NCI-H1417 treated with DMSO at 0.1 percent for 48 hours (cell line): ENCODE data around the gene PRR22.

Source experiments
- DNase-seq: peaks from one replicate; lab custom pipeline; 2025; lab: John Stamatoyannopoulos, UW

Gene PRR22

DNA sequence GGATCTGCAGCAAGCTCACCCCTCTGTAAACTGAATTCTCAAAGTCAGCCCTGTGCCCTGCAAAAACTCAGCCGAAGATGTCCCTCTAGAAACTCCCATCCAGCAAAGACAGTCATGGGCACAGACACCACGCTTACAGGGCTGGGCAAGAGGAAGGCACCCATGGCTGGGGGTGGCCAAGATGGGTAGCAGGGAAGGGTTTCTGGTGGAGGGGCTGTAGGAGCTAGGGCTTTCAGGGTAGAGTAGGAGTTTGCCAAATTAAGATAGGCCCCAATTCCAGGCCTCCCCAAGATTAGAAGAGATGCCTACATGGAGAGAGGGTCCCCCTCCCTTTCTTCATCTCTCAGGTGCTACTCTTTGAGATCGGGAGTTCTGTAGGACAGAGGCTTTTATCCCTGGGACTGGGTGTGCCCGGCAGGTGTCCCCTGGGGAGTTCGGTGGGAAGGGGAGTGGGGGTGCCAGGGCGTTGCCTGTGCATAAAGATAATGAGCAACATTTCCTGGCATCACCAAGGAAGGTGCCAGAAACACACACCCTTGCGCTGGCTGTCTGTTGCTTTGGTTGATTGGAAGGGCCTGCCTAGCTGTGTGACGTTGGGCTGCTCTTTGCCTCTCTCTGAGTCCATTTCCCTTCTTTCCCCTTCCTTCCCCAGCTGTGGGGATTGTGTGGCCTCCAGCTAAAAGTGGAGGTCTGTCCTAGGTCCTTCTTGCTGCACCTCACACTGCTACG is 29.7 kb upstream of the PRR22 start:
- DNase-seq: no peak

DNA sequence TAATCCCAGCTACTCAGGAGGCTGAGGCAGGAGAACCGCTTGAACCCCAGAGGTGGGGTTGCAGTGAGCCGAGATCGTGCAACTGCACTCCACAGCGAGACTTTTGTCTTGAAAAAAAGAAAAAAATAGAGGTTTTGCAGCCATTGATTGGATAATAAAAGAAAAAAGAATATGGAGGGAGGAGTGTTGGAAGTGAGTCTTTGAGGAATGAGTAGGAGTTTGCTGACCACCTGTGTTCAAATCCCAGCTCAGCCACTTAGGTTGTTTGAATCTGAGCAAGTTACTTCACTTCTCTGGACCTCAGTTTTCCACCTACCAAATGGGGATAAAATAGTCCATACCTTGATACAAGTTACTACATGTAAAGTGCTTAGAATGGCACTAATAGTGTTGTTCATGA is 26.6 kb upstream of the PRR22 start:
- DNase-seq: no peak

DNA sequence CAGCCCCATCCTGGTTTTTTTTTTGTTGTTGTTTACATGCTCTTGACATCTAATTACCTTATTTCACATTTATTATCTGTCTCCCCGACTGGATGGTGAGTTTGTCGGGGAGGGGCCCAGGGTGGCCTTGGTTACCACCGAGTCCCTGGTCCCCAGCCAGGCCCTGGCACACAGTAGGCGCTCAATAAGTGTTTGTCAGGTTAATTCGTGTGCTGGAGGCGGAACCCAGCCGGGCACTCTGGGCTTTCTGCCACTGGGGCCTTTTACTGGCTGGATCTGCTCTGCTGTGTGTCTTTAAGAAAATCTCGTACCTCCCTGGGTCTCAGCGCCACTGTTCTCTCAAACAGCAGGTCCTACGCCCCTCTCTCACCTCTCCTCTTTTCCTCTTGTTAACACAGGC is 24.9 kb upstream of the PRR22 start:
- no peak for DNase-seq

DNA sequence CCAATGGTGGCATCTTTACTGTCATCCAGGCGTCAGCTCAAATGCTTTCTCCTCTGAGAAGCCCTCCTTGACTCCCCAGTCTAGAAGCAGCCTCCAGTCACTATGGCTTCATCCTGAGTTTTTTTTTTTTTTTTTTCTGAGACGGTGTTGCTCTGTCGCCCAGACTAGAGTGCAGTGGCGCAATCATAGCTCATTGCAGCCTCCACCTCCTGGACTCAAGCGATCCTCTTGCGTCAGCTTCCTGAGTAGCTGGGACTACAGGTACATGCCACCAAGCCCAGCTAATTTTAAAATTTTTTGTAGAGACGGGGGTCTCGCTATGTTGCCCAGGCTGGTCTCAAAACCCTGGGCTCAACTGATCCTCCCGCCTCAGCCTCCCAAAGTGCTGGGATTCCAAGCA is 24.5 kb upstream of the PRR22 start:
- DNase-seq: no peak

DNA sequence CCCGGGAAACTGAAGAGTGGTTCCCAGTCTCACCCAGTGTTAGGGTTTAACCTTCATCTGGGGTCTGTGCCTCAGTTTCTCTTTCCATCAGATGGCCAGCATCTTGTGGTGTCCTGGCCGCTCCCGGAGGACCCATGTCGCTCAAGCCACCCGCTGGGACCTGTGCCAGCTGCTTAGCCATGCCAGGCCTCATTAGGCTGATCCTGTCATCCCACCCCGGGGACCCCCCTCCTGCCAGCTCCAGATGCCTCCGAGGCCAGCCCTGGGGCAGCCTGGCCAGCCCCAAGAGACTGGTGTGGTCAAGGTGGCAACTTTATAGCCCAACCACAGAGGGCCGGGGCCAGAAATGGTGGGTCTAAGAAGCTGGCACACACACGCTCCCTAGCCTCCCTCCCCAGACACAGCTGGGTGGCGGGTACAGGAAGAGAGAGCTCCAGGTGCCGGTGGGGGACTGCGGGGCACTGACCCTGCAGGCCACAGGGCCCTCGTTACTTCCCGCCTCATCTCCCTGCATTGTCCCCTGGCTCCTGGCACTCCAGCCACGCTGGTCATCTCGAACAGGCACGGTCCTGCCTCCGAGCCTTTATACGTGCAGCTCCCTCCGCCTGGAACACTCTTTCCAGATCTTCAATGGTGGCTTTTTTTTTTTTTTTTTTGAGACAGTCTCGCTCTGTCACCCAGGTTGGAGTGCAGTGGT is 23.7 kb upstream of the PRR22 start:
- no peak for DNase-seq

DNA sequence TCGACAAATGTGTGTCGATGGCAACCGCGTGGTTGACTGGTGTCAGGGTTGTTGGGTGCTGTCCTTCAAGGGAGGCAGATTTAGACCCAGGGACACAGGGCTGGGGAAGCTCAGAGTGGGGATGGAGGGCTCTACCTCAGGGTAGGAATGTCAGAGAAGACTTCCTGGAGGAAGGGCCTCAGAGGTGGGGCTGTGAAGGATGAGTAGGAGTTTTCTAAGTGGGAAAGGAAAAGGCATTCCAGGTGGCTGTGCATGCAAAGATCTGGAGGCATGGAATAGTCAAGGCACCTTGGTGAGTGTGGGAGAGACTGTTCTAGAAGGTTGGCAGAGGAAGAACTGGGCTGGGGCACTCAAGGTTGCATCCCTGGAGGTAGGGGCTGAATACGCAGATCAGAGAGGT is 22.4 kb upstream of the PRR22 start:
- DNase-seq: no peak

DNA sequence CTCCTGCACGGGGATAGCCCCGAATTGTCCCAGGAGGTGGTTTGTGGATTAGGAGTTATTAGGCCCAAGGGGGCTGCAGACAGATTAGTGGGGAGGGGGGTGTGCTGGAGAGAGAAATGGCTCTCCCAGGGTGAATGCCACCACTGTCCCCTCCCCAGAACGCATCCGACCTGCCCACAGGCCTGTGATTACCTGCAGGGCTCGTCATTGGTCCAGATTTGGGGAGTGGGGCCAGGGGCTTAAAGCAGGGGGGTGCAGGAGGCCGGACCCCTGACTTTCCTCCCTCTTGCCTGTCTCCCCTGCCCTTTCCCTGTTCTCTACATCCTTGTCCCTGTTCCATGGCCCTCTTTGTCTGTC is 21.6 kb upstream of the PRR22 start:
- DNase-seq: no peak

DNA sequence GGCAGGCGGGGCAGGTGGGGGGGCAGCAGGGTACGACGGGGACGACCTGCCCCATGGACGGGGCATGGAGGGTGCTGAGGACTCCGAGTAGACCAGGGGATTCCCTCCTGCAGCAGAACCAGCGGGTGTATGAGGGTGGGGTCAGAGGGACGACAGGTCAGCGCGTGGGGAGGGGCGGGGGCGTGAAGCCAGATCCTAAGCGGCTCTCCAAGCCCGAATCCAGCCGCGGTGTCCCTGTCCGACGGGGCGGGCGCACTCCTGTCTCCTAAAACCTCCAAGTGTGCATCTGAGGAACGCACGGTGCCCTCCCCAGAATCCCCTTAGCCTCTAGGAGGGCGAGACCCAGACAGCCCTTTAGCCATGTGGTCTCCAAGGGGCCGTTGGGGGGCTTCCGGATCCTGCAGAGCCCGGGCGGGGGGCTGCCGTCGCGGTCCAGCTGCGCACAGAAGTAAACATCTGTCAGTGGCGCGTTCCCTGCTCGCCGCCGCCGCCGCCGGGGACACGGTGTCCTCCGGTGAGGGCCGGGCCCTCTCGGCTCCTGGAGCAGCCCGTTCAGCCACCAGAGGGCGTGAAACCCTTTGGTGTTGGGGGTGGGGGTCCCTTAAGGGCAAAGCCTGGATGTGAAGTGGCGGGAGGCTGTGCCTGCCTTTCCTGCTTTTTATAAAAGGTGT is 21.1 kb upstream of the PRR22 start:
- DNase-seq: no peak

DNA sequence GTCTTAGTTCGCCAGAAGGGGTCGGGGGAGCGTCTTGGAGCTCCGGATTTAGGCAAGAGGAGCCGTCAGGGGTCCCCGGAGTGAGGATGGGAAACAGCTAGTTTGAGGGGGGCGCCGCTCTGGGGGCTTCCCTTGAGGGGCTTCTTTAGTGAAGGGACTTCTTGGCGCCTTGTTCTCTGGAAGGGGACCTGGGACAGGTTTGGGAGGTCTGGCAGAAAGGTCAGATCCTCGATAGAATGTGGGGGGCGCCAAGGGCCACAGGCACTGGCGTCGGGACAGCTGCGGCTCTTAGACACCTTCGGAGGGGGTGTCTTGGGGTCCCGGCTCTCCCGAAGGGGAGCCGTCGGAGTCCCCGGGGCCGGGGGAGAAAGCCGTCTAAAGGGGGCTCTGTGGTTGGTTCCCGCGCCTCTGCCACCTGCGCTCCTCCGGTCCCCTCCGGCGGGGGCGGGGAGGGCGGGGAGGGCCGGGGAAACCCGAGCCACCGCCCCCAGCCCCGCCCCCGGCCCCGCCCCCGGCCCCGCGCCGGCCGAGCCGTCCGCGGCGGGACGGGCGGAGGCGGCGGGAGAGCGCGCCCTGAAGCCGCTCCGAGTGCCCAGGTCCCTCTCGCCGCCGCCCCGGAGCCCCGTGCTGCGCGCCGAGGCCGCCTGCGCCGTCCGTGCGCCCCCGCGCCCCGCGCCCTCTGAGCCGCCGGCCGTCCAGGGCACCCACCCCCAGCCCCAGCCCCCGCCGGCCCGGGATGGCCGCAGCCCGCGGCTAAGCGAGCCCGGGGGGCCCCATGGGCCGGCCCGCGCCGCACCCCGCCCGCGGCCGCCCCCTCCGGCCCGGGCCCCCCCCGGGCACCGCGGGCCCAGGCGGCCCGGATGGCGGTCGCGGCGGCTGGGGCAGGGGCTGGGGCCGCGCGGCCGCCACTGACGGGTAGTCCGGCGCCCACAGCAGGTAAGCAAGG is 20.2 kb upstream of the PRR22 start, which contains the start of gene NRTN:
NRTN (plus strand) TSS at position 552 of the 946 bp plus-strand sequence. CDS start 19,099 bp downstream, outside the sequence.
- no peak for DNase-seq

DNA sequence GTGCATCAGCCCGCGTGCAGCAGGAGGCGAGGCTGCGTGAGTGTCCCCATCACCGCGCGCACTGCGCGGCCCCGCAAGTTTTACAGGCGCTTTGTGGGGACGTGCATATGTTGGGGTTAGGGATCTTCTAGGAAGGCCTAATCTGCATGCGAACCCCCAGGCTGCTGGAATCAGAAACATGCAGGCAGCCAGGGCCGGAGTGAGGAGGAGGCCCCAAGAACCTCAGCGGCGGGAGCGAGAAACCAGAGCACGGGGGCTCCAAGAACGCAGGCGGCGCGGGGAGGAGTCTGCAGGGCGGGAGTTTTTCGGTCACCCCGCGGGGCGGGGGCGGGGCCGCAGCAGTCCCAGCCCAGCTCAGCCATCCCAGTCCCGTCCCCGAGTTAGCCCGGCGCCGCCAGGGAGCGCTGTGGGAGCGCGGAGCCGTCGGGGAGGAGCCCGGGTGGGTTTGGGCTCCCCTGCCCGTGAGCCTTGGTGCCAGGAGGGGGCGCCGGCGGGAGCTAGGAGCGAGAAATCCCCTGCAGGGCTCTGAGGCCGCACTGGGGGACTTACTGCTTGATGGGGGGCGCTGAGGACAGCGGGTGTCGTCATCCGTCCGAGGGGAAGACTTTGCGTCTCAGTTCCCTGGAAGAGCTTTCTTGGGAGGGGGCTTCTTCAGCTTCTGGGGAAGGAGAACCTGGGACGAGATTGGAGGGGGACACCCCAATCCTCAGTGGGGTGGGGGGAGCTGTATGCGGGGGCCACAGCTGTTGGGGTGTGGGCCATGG is 19.4 kb upstream of the PRR22 start:
- peak; percentile 33 for DNase-seq

DNA sequence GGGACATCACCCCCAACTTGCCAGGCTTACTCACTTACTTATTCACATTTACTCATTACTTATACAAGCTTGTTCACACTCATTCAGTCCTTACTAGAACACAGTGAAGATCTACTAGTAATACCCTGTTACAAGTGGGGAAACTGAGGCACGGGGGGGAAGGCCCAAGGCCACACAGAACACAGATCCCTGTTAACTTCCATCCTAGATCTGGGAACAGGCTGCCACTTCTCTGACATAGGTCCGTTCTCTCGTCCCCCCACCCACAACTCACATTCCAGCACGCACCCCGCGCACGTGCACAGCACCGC is 18.9 kb upstream of the PRR22 start:
- DNase-seq: no peak

DNA sequence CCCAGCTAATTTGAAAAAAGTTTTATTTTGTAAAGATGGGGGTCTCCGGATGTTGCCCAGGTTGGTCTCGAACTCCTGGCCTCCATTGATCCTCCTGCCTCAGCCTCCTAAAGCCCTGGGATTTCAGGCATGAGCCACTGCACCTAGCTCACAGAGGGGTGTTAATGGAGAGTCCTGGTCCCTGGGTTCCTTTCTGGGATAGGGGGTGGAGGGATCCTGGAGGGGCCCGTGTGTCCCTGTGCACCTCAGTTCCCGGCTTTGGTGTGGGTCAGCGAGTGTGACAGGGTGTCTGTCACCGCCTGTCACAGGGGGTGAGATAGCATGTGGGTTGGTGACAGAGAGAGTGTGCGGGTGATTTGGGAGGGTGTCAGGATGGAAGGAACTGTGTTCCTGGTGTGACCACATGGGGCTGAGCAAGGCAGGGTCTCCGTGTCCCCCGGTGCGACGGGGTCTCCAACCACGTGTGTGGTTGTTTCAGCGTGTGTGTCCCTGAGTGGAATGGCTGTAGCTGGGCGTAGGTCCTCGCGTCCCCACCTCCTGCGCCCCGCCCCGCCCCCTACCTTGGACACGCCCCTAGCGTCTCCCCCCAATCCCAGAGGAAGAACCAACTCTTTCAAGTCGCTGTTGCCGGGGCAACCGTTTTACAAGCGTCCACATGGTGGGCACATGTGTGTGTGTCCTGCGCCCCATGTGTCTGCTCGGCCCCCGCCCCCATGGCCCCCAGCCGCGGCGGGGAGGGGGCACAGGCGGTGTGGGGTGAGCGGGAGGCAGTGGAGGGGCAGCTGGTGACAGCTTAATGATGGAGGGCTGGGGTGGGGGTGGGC is 17.5 kb upstream of the PRR22 start:
- DNase-seq: no peak

DNA sequence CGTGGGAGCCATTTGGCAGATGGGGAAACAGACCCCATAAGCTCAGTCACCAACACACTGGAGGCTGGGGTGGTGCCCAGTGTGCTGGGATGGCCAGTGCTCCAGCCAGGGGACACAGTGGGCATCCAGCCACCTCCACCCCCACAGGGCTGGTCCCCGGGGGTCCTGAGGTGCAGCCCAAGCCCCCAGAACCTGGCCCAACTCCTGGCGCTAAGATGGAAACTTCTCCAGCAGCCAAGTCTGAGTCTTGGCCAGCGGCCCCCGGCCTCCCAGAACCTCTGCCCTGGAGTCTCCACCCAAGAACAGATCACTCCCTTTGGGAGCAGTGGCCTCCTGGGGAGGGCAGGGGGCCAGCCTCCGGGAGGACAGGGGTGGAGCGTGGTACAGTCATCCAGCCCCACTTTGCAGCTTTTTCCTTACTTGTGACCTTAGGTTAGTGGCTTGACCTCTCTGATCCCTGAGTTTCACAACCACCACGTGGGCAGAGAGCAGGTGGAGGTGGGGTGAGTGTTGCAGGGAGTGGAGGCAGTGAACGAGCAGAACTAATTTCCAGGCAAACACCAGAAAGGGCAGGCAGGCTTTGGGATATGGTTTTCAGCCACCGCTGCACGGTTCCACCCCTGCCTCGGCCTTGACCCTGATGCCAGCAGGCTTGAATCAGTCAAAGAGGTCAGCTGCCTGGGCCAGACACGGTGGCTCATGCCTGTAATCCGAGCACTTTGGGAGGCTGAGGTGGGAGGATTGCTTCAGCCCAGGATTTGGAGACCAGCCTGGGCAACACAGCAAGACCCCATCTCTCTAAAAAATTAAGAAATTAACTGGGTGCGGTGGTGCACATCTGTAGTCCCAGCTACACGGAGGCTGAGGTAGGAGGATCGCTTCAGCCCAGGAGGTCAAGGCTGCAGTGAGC is 16.1 kb upstream of the PRR22 start:
- no peak for DNase-seq

DNA sequence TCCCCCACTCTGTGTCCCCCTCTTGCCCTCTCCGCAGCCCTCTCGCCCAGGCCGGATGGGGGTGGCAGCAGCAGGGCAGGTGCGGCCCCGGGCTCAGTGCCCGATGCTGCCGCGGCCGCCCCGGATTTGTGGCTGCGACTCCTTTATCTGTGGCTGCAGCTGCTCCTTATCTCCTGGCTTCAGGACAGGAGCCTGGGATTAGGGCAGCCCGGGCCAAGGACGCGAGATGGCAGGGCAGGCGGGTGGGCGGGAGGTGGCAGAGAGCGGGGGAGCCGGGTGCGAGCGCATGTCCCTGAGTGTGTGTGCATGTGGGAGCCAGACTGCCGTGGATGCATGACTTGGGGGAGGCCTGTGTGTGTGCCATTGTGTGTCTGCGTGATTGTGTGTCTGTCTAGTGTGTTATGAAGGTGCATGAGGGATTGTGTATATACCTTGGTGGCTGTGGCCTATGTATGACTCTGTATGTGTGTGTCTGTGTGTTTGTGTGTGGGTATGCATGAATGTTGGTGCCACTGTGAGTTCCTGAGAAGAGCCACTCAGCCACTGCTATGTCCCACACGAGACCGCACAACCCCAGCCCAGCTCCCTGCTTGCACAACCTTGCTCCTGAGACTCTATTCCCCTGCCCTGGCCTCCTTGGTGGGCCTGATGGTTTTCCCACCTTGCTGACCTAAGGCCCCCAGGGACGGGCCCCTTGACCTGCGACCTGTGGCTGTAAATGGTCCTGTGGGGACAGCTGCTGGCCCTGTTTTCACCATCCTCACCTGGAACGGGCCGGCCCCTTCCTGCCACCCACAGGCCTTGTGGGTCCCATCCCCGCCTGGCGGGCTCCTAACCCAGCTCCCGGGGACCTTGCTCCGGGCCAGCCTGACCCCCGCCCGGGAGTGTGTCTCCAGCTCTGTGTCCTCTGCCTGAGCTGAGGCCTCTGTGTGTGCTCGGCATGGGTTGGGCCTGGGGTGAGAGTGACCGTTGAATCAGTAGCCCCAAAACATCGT is 15.0 kb upstream of the PRR22 start:
- DNase-seq: no peak

DNA sequence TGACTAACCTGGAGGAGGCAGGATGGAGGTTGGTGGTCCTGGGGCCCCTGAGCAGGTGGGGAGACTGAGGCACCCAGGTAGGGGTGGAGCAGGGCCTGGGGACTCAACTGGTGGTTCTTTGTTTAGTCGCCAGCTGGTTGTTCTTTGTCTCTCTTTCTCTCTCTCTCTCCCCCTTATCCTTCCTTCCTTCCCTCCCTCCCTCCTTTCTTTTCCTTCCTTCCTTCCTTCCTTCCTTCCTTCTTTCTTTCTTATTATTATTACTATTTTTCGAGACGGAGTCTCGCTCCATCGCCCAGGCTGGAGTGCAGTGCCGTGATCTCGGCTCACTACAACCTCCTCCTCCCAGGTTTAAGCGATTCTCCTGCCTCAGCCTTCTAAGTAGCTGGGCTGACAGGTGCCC is 13.7 kb upstream of the PRR22 start:
- no peak for DNase-seq

DNA sequence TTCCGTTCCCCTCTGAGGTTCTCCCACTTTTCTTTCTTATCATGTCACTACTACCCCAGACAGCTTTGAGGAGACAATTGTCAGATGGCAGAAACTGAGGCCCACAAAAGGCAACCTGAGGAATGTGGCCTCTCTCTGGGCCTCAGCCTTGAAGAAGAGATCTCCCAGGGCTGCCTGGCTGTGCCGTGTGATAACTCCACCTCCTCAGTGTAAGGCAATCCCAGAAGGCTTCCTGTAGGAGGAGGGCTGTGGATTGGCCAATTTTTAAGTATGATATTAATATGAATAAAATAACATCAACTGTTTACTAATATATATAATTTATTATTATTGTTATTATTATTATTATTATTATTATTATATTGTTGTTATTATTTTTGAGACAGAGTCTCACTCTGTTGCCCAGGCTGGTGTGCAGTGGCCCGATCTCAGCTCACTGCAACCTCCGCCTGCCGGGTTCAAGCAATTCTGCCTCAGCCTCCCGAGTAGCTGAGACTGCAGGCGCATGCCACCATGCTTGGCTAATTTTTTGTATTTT is 10.9 kb upstream of the PRR22 start:
- no peak for DNase-seq

DNA sequence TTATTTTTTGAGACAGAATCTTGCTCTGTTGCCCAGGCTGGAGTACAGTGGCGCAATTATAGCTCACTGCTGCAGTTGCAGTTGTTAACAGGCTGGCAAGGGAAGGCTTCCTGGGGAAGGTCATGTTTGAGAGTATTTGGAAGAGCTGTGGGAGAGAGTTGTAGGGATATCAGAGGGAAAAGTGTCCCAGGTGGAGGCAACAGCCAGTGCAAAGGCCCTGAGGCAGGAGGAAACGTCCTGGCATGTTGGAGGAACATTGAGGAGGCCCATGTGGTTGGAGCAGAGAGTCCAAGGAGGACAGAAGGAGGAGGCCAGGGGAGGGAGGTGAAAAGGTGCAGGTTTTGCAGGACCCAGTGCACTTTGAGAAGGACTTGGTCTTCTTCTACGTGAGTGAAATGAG is 8.6 kb upstream of the PRR22 start:
- DNase-seq: no peak

DNA sequence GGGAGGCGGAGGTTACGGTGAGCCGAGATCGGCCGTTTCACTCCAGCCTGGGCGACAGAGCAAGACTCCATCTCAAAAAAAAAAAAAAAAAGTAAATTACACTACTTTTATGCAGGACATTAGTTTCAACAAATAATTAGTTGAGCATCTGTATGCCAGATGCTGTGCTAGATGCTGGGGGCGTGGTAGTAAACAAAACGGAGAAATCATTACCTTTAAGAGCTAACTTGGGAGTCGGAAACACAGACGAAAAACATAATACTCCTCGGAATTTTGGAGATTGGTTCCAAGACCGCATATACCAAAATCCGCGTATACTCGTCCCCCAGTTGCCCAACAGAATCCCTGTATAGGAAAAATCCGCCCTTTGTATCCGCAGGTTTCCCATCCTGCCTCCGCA is 7.7 kb upstream of the PRR22 start:
- DNase-seq: no peak
